ENCODE measurements around the gene CWF19L2. TPM values are rescaled to one million over a fixed set of nuclear protein-coding genes. Genes with fewer than 3 reads are reported as not detected.

The CWF19L2 gene
- total RNA-seq, 1 experiment from 2014 or later, result 18.4 TPM

DNA sequence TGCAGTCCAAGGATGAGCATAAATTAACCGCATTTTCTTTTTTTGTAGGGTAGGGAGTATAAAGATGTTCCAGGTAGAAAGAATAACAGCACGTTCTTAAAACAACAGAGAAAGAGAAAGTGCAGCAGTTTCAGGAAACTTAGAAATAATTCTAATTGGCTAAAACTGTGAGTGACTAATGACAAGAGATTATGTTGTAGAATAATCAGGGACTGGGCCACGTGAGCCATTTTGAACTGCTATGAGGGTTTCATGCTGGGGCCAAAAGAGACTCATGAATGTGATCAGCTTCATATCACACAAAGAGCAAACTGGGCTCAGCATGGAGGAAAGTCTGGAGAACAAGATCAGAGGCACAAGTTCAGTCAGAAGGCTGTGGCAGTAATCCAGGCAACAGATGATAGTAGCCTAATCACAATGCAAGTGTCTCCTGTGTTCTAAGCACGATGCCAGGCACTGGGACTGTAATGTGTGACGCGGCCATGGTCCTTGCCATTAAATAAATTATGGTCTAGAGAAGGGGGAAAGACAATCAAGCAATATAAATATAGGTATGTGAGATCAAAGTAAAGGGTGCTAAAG is 17.9 kb downstream of the CWF19L2 start:
- Histone ChIP-seq H2BK12ac (ENCODE audit: insufficient read length, low read depth, low read length) (no peak overlapping the region), H3K27me3 (ENCODE audit: insufficient read depth, low read length) (no peaks in the 10 kb centered on the region), H3K4me2 (ENCODE audit: insufficient read depth, insufficient read length, low read length) (no peak overlapping the region), H2AK5ac (ENCODE audit: insufficient read length, low read length) (no peak overlapping the region), H3K14ac (ENCODE audit: insufficient read depth, low read length) (no peak overlapping the region), H3K9ac (ENCODE audit: extremely low read depth, insufficient read length, low read length) (no peak overlapping the region), H3K27ac (ENCODE audit: insufficient read length, low read depth, low read length) (no peak overlapping the region), H2AFZ (ENCODE audit: low read length) (no peak overlapping the region), H3K79me1 (ENCODE audit: insufficient read depth, low read depth, low read length, poor library complexity, severe bottlenecking) (no peaks in the 10 kb centered on the region), H4K5ac (ENCODE audit: insufficient read length, low read depth, low read length) (no peak overlapping the region), H2BK5ac (ENCODE audit: insufficient read length, low read length) (no peak overlapping the region), H4K20me1 (ENCODE audit: control insufficient read depth, insufficient read depth, insufficient read length) (no peaks in the 10 kb centered on the region), H3K4ac (ENCODE audit: low read depth, low read length) (no peak overlapping the region), H3K56ac (ENCODE audit: insufficient read length, low read depth, low read length) (no peak overlapping the region), H3K4me1 (ENCODE audit: insufficient read depth, low read length) (no peaks in the 10 kb centered on the region), H3K18ac (ENCODE audit: insufficient read length, low read depth, low read length) (no peak overlapping the region), H4K91ac (ENCODE audit: insufficient read length, low read depth, low read length) (no peak overlapping the region), H2BK20ac (ENCODE audit: low read depth, low read length, poor library complexity, severe bottlenecking) (no peak overlapping the region), H3K79me2 (ENCODE audit: insufficient read depth, low read length) (no peaks in the 10 kb centered on the region), H3K23me2 (ENCODE audit: insufficient read length, low read depth, low read length, poor library complexity, severe bottlenecking) (no peaks in the 10 kb centered on the region), H3T11ph (ENCODE audit: low read length) (no peak overlapping the region), H3K23ac (ENCODE audit: insufficient read length, low read depth, low read length) (no peak overlapping the region), H3K9me3 (ENCODE audit: control insufficient read depth, low read depth, low read length) (no peaks in the 10 kb centered on the region), H2BK15ac (ENCODE audit: low read depth, low read length) (no peak overlapping the region), H2BK120ac (ENCODE audit: low read depth, low read length, poor library complexity, severe bottlenecking) (no peak overlapping the region), H4K8ac (replicated peaks; ENCODE audit: insufficient read length, low read depth, low read length) (no peak overlapping the region)
- no peak overlapping the region for H3K27ac Mint-ChIP-seq
- no peaks in the 10 kb centered on the region for H3K4me1 Mint-ChIP-seq
- H3K36me3 Mint-ChIP-seq (ENCODE audit: insufficient read depth in 1 of 3, low read depth in 3 of 3), result peaks cover 0 to 40% (median 26%) of the 10 kb centered on the region in 3 experiments; a peak in 6 of 7 replicates
- no peaks in the 10 kb centered on the region for H3K27me3 Mint-ChIP-seq (ENCODE audit: low read depth)
- no peak for DNase-seq
- TF ChIP-seq CTCF (conservative IDR thresholded peaks at IDR 0.05), result no peak
- no CpG with 5 or more reads among the region's 6 CpGs for WGBS (ENCODE audit: extremely low coverage, insufficient read length, low lambda C conversion rate)
- H3K9me3 Mint-ChIP-seq, result no peaks in the 10 kb centered on the region
- no peak overlapping the region for H3K4me3 Mint-ChIP-seq

Measured in H9 (cell line).